IMR-90 (cell line): ENCODE results near the gene ZNF285. TPM values are rescaled to one million over a fixed set of nuclear protein-coding genes. Genes with fewer than 3 reads are reported as not detected.

ENCODE experiments used
- ATAC-seq: fragments of 200-7000 bp; cut with Tn5 transposase; 2 replicates; pipeline ENCODE4 v1.9.1; 2020; ENCODE audit warnings: low read depth, mild to moderate bottlenecking, moderate library complexity
- BruUV-seq: library from RNA; stranded (reverse); fragments of 400-500 nt; replicated peaks from 2 replicates; lab custom pipeline; 2021; lab: Mats Ljungman, UMichigan
- CTCF ChIA-PET: fragments of 300-600 bp; formaldehyde crosslinking; extraction: SDS; loops from one replicate; lab custom pipeline; 2021; ENCODE audit warnings: antibody characterized with exemption; lab: Yijun Ruan, JAX
- POLR2A ChIA-PET: fragments of 300-600 bp; sonication (Branson Sonifier 250); formaldehyde crosslinking; loops from one replicate; lab custom pipeline; 2022; ENCODE audit warnings: antibody characterized with exemption; ENCODE audit not compliant: unreplicated experiment; lab: Charles Lee
- DNase-seq: peaks from one replicate; pipeline ENCODE4 v3.0.0; 2013
- H2AFZ ChIP-seq: replicated peaks from 2 replicates; pipeline ENCODE3; 2013; ENCODE audit warnings: low read length, mild to moderate bottlenecking; ENCODE audit not compliant: poor library complexity
- H2AK5ac ChIP-seq: 2 replicates; pipeline ENCODE4 v1.6.1; 2013; ENCODE audit warnings: low read depth, low read length, inconsistent platforms
- H2AK9ac ChIP-seq: replicated peaks from 2 replicates; pipeline ENCODE3; 2013; ENCODE audit warnings: mild to moderate bottlenecking, low read depth, low read length, moderate library complexity; ENCODE audit not compliant: poor library complexity
- H2BK120ac ChIP-seq: 2 replicates; pipeline ENCODE4 v1.6.1; 2013; ENCODE audit warnings: low read depth, low read length, inconsistent platforms
- H2BK15ac ChIP-seq: 3 replicates; pipeline ENCODE4 v1.6.1; 2013; ENCODE audit warnings: low read depth, low read length, inconsistent platforms
- H2BK20ac ChIP-seq: 2 replicates; pipeline ENCODE4 v1.6.1; 2013; ENCODE audit warnings: low read depth, mild to moderate bottlenecking, inconsistent platforms, low read length, moderate library complexity
- H2BK5ac ChIP-seq: 2 replicates; pipeline ENCODE4 v1.6.1; 2013; ENCODE audit warnings: mild to moderate bottlenecking, low read depth, low read length, inconsistent platforms; ENCODE audit not compliant: poor library complexity, severe bottlenecking
- H3K14ac ChIP-seq: replicated peaks from 2 replicates; pipeline ENCODE4 v1.6.1; 2013; ENCODE audit warnings: low read depth, low read length, inconsistent platforms
- H3K18ac ChIP-seq: 2 replicates; pipeline ENCODE4 v1.6.1; 2013; ENCODE audit warnings: low read depth, low read length, control low read depth
- H3K23ac ChIP-seq: 2 replicates; pipeline ENCODE4 v1.6.1; 2013; ENCODE audit warnings: low read depth, low read length, inconsistent platforms
- H3K27ac ChIP-seq: 2 replicates; pipeline ENCODE4 v1.5.1; 2013; ENCODE audit warnings: mild to moderate bottlenecking, control low read depth, low read length; ENCODE audit not compliant: insufficient read depth
- H3K27me3 ChIP-seq: 2 replicates; pipeline ENCODE4 v1.6.1; 2013; ENCODE audit warnings: low read length; ENCODE audit not compliant: control insufficient read depth, insufficient read depth
- H3K36me3 ChIP-seq: 2 replicates; pipeline ENCODE4 v1.6.1; 2013; ENCODE audit warnings: low read length, mixed read lengths; ENCODE audit not compliant: control insufficient read depth, insufficient read depth
- H3K4ac ChIP-seq: 2 replicates; pipeline ENCODE4 v1.6.1; 2013; ENCODE audit warnings: low read depth, low read length, inconsistent platforms
- H3K4me1 ChIP-seq: 2 replicates; pipeline ENCODE4 v1.6.1; 2013; ENCODE audit warnings: low read length, mixed read lengths; ENCODE audit not compliant: control insufficient read depth, insufficient read depth
- H3K4me2 ChIP-seq: 2 replicates; pipeline ENCODE4 v1.6.1; 2013; ENCODE audit warnings: low read depth, mild to moderate bottlenecking, control low read depth, low read length, moderate library complexity
- H3K4me3 ChIP-seq: 2 replicates; pipeline ENCODE4 v1.5.1; 2013; ENCODE audit warnings: low read depth, mild to moderate bottlenecking, control low read depth, low read length, moderate library complexity; ENCODE audit not compliant: insufficient read depth
- H3K56ac ChIP-seq: 2 replicates; pipeline ENCODE4 v1.6.1; 2013; ENCODE audit warnings: low read length, inconsistent platforms; ENCODE audit not compliant: insufficient read depth; ENCODE audit errors: extremely low read depth
- H3K79me1 ChIP-seq, 2 experiments: 2 replicates each; pipeline ENCODE4 v1.6.1; 2013; ENCODE audit warnings: low read length in 2 of 2, inconsistent platforms in 1 of 2, low read depth in 1 of 2
- H3K9ac ChIP-seq: 2 replicates; pipeline ENCODE4 v1.6.1; 2013; ENCODE audit warnings: low read depth, low read length, control low read depth
- H3K9me1 ChIP-seq: 2 replicates; pipeline ENCODE4 v1.6.1; 2013; ENCODE audit warnings: low read length, inconsistent platforms; ENCODE audit not compliant: insufficient read depth
- H3K9me3 ChIP-seq: 2 replicates; pipeline ENCODE4 v1.6.1; 2013; ENCODE audit warnings: low read length; ENCODE audit not compliant: control insufficient read depth, insufficient read depth
- H4K20me1 ChIP-seq: 2 replicates; pipeline ENCODE4 v1.6.1; 2013; ENCODE audit warnings: low read length, inconsistent platforms; ENCODE audit not compliant: insufficient read depth
- H4K5ac ChIP-seq: 2 replicates; pipeline ENCODE4 v1.6.1; 2013; ENCODE audit warnings: mild to moderate bottlenecking, low read depth, low read length, control low read depth
- H4K8ac ChIP-seq, 2 experiments: 2 replicates each; pipeline ENCODE4 v1.6.1; 2013; ENCODE audit warnings: low read depth in 2 of 2, low read length in 2 of 2, control low read depth in 1 of 2, inconsistent platforms in 1 of 2
- H4K91ac ChIP-seq: 2 replicates; pipeline ENCODE4 v1.6.1; 2013; ENCODE audit warnings: low read depth, low read length, inconsistent platforms; ENCODE audit not compliant: insufficient read depth
- BHLHE40 ChIP-seq: fragments of 150-350 bp; IDR thresholded peaks from 2 replicates; pipeline ENCODE4 v1.6.1; 2016; ENCODE audit warnings: mild to moderate bottlenecking, low read depth, low read length
- CHD1 ChIP-seq: IDR thresholded peaks from 2 replicates; pipeline ENCODE4 v1.6.1; 2012; ENCODE audit warnings: low read depth, low read length, improper control_type of control experiment
- ELK1 ChIP-seq: fragments of 150-350 bp; IDR thresholded peaks from 2 replicates; pipeline ENCODE4 v1.6.1; 2016; ENCODE audit warnings: low read depth, mild to moderate bottlenecking, low read length, moderate library complexity, borderline replicate concordance
- FOS ChIP-seq: fragments of 150-350 bp; IDR thresholded peaks from 2 replicates; pipeline ENCODE4 v1.6.1; 2016; ENCODE audit warnings: low read depth, low read length
- MAFK ChIP-seq: IDR thresholded peaks from 2 replicates; pipeline ENCODE4 v1.6.1; 2012; ENCODE audit warnings: low read depth, low read length, improper control_type of control experiment
- MAZ ChIP-seq: IDR thresholded peaks from 2 replicates; pipeline ENCODE4 v1.6.1; 2012; ENCODE audit warnings: low read depth, mild to moderate bottlenecking, low read length, improper control_type of control experiment, moderate library complexity, borderline replicate concordance
- NFE2L2 ChIP-seq: fragments of 150-350 bp; IDR thresholded peaks from 2 replicates; pipeline ENCODE4 v1.6.1; 2016; ENCODE audit warnings: low read depth, mild to moderate bottlenecking, low read length
- POLR2A ChIP-seq: IDR thresholded peaks from 2 replicates; pipeline ENCODE4 v1.6.1; 2012; ENCODE audit warnings: mild to moderate bottlenecking, low read depth, low read length
- RCOR1 ChIP-seq: IDR thresholded peaks from 2 replicates; pipeline ENCODE4 v1.6.1; 2012; ENCODE audit warnings: mild to moderate bottlenecking, low read length, improper control_type of control experiment; ENCODE audit not compliant: insufficient replicate concordance
- RFX5 ChIP-seq: IDR thresholded peaks from 2 replicates; pipeline ENCODE4 v1.8.0; 2012; ENCODE audit warnings: low read depth, mild to moderate bottlenecking, low read length, moderate library complexity
- SMC3 ChIP-seq: fragments of 150-350 bp; IDR thresholded peaks from 2 replicates; pipeline ENCODE4 v1.6.1; 2016; ENCODE audit warnings: low read depth, mild to moderate bottlenecking, antibody characterized with exemption, low read length, moderate library complexity
- USF2 ChIP-seq: fragments of 150-350 bp; IDR thresholded peaks from 2 replicates; pipeline ENCODE4 v1.6.1; 2017; ENCODE audit warnings: mild to moderate bottlenecking, antibody characterized with exemption, low read length, low read depth
- WGBS, 2 experiments: methylation state at CpG; one replicate each; pipeline versions ENCODE4 v1.1.5 to v1.1.7; 2013; ENCODE audit warnings: missing lambda C conversion rate in 2 of 2; ENCODE audit not compliant: insufficient read length in 1 of 2; ENCODE audit errors: extremely low coverage in 2 of 2; 5-methylcytosine and 5-hydroxymethylcytosine counted together
- dilution Hi-C: fragments of 300-500 bp; cut with HindIII; formaldehyde crosslinking; loops from one replicate; pipeline ENCODE4 v1.14.3; 2018; ENCODE audit warnings: low sequenced_read_pairs; ENCODE audit not compliant: unreplicated experiment
- in situ Hi-C: fragments of 300-500 bp; cut with MboI; formaldehyde crosslinking; loops from 3 replicates; pipeline ENCODE4 v1.14.3; 2019; ENCODE audit warnings: low sequenced_read_pairs, inconsistent platforms, mixed read lengths
- intact Hi-C: fragments of 100-400 bp; cut with micrococcal nuclease; formaldehyde crosslinking; loops from 2 replicates; pipeline ENCODE4 v1.10.0; 2022
- polyA plus RNA-seq, 3 experiments: library from polyadenylated mRNA; depleted of rRNA; stranded (reverse); fragments of >200 nt; gene quantifications; 2 replicates each; pipeline ENCODE4 v1.2.3, GENCODE V29; 2012; ENCODE audit warnings: low replicate concordance in 1 of 3
- total RNA-seq: library from RNA; depleted of rRNA; stranded (reverse); fragments of >200 nt; gene quantifications from 2 replicates; pipeline ENCODE4 v1.2.3, GENCODE V29; 2012

The ZNF285 gene
- total and polyA plus RNA-seq, 2 of the 4 experiments (the other 2 are of a cell fraction) = 1.4 to 5.9 TPM

- H4K5ac ChIP-seq = no peak overlapping the region
- intact Hi-C loops (no loop called here), dilution Hi-C loops (no loop called here), in situ Hi-C loops (no loop called here)
- no peak overlapping the region for H3K18ac ChIP-seq
- H3K23ac ChIP-seq = no peak overlapping the region
- H3K36me3 ChIP-seq = peaks cover 35% of the 10 kb centered on the region
- H3K9me1 ChIP-seq = no peaks in the 10 kb centered on the region
- CTCF ChIA-PET = interaction anchor here (0.5 kb wide), 1 partner anchor 332 kb away, joined by 5 read pairs; no protein-coding TSS in a partner anchor
- H3K4me2 ChIP-seq = no peak overlapping the region
- no peaks in the 10 kb centered on the region for H3K27me3 ChIP-seq
- H3K4me3 ChIP-seq = no peak overlapping the region
- H3K27ac ChIP-seq = no peak overlapping the region
- H2AK9ac ChIP-seq = no peak overlapping the region
- no peak overlapping the region for H2BK15ac ChIP-seq
- no TSS peak for BruUV-seq
- H3K4me1 ChIP-seq = no peaks in the 10 kb centered on the region
- H3K56ac ChIP-seq = no peak overlapping the region
- no peak overlapping the region for H3K9ac ChIP-seq
- no peak overlapping the region for H2AK5ac ChIP-seq
- no peak overlapping the region for H2AFZ ChIP-seq
- no peak overlapping the region for H2BK5ac ChIP-seq
- H3K14ac ChIP-seq = no peak overlapping the region
- no peak overlapping the region for H2BK120ac ChIP-seq
- H4K20me1 ChIP-seq = no peaks in the 10 kb centered on the region
- POLR2A ChIA-PET = no interaction called here
- no peak overlapping the region for H4K91ac ChIP-seq
- H3K4ac ChIP-seq = no peak overlapping the region
- no peak overlapping the region for H4K8ac ChIP-seq
- DNase-seq (no peak), ATAC-seq (no peak)
- no peaks in the 10 kb centered on the region for H3K79me1 ChIP-seq
- WGBS, 2 experiments = no CpG with 5 or more reads among the region's 3 CpGs
- no peak overlapping the region for H2BK20ac ChIP-seq
- TF ChIP-seq POLR2A = no peak
- TF ChIP-seq SMC3 = no peak
- TF ChIP-seq FOS = no peak
- TF ChIP-seq NFE2L2 = no peak
- TF ChIP-seq RFX5 = no peak
- TF ChIP-seq CHD1 = no peak
- no peak for TF ChIP-seq USF2
- TF ChIP-seq MAFK = no peak
- no peak for TF ChIP-seq MAZ
- no peak for TF ChIP-seq ELK1
- no peak for TF ChIP-seq BHLHE40
- TF ChIP-seq RCOR1 = no peak
- peaks cover 30% of the 10 kb centered on the region for H3K9me3 ChIP-seq
Measured at GRCh38 chr19:44438441-44438840, 37.0 kb upstream of the ZNF285 start.
